IMR-90 (cell line): ENCODE measurements around the gene C5orf58. TPM values are rescaled to one million over a fixed set of nuclear protein-coding genes. Genes with fewer than 3 reads are reported as not detected.

Experiments used
- ATAC-seq: fragments of 200-7000 bp; cut with Tn5 transposase; 2 replicates; pipeline ENCODE4 v1.9.1; 2020; ENCODE audit warnings: low read depth, mild to moderate bottlenecking, moderate library complexity
- BruUV-seq: library from RNA; stranded (reverse); fragments of 400-500 nt; replicated peaks from 2 replicates; lab custom pipeline; 2021; lab: Mats Ljungman, UMichigan
- CTCF ChIA-PET: fragments of 300-600 bp; formaldehyde crosslinking; extraction: SDS; loops from one replicate; lab custom pipeline; 2021; ENCODE audit warnings: antibody characterized with exemption; lab: Yijun Ruan, JAX
- POLR2A ChIA-PET: fragments of 300-600 bp; sonication (Branson Sonifier 250); formaldehyde crosslinking; loops from one replicate; lab custom pipeline; 2022; ENCODE audit warnings: antibody characterized with exemption; ENCODE audit not compliant: unreplicated experiment; lab: Charles Lee
- DNase-seq: peaks from one replicate; pipeline ENCODE4 v3.0.0; 2013
- H2AFZ ChIP-seq: replicated peaks from 2 replicates; pipeline ENCODE3; 2013; ENCODE audit warnings: low read length, mild to moderate bottlenecking; ENCODE audit not compliant: poor library complexity
- H2AK5ac ChIP-seq: 2 replicates; pipeline ENCODE4 v1.6.1; 2013; ENCODE audit warnings: low read depth, low read length, inconsistent platforms
- H2AK9ac ChIP-seq: replicated peaks from 2 replicates; pipeline ENCODE3; 2013; ENCODE audit warnings: mild to moderate bottlenecking, low read depth, low read length, moderate library complexity; ENCODE audit not compliant: poor library complexity
- H2BK120ac ChIP-seq: 2 replicates; pipeline ENCODE4 v1.6.1; 2013; ENCODE audit warnings: low read depth, low read length, inconsistent platforms
- H2BK15ac ChIP-seq: 3 replicates; pipeline ENCODE4 v1.6.1; 2013; ENCODE audit warnings: low read depth, low read length, inconsistent platforms
- H2BK20ac ChIP-seq: 2 replicates; pipeline ENCODE4 v1.6.1; 2013; ENCODE audit warnings: low read depth, mild to moderate bottlenecking, inconsistent platforms, low read length, moderate library complexity
- H2BK5ac ChIP-seq: 2 replicates; pipeline ENCODE4 v1.6.1; 2013; ENCODE audit warnings: mild to moderate bottlenecking, low read depth, low read length, inconsistent platforms; ENCODE audit not compliant: poor library complexity, severe bottlenecking
- H3K14ac ChIP-seq: replicated peaks from 2 replicates; pipeline ENCODE4 v1.6.1; 2013; ENCODE audit warnings: low read depth, low read length, inconsistent platforms
- H3K18ac ChIP-seq: 2 replicates; pipeline ENCODE4 v1.6.1; 2013; ENCODE audit warnings: low read depth, low read length, control low read depth
- H3K23ac ChIP-seq: 2 replicates; pipeline ENCODE4 v1.6.1; 2013; ENCODE audit warnings: low read depth, low read length, inconsistent platforms
- H3K27ac ChIP-seq: 2 replicates; pipeline ENCODE4 v1.5.1; 2013; ENCODE audit warnings: mild to moderate bottlenecking, control low read depth, low read length; ENCODE audit not compliant: insufficient read depth
- H3K27me3 ChIP-seq: 2 replicates; pipeline ENCODE4 v1.6.1; 2013; ENCODE audit warnings: low read length; ENCODE audit not compliant: control insufficient read depth, insufficient read depth
- H3K36me3 ChIP-seq: 2 replicates; pipeline ENCODE4 v1.6.1; 2013; ENCODE audit warnings: low read length, mixed read lengths; ENCODE audit not compliant: control insufficient read depth, insufficient read depth
- H3K4ac ChIP-seq: 2 replicates; pipeline ENCODE4 v1.6.1; 2013; ENCODE audit warnings: low read depth, low read length, inconsistent platforms
- H3K4me1 ChIP-seq: 2 replicates; pipeline ENCODE4 v1.6.1; 2013; ENCODE audit warnings: low read length, mixed read lengths; ENCODE audit not compliant: control insufficient read depth, insufficient read depth
- H3K4me2 ChIP-seq: 2 replicates; pipeline ENCODE4 v1.6.1; 2013; ENCODE audit warnings: low read depth, mild to moderate bottlenecking, control low read depth, low read length, moderate library complexity
- H3K4me3 ChIP-seq: 2 replicates; pipeline ENCODE4 v1.5.1; 2013; ENCODE audit warnings: low read depth, mild to moderate bottlenecking, control low read depth, low read length, moderate library complexity; ENCODE audit not compliant: insufficient read depth
- H3K56ac ChIP-seq: 2 replicates; pipeline ENCODE4 v1.6.1; 2013; ENCODE audit warnings: low read length, inconsistent platforms; ENCODE audit not compliant: insufficient read depth; ENCODE audit errors: extremely low read depth
- H3K79me1 ChIP-seq, 2 experiments: 2 replicates each; pipeline ENCODE4 v1.6.1; 2013; ENCODE audit warnings: low read length in 2 of 2, inconsistent platforms in 1 of 2, low read depth in 1 of 2
- H3K9ac ChIP-seq: 2 replicates; pipeline ENCODE4 v1.6.1; 2013; ENCODE audit warnings: low read depth, low read length, control low read depth
- H3K9me1 ChIP-seq: 2 replicates; pipeline ENCODE4 v1.6.1; 2013; ENCODE audit warnings: low read length, inconsistent platforms; ENCODE audit not compliant: insufficient read depth
- H3K9me3 ChIP-seq: 2 replicates; pipeline ENCODE4 v1.6.1; 2013; ENCODE audit warnings: low read length; ENCODE audit not compliant: control insufficient read depth, insufficient read depth
- H4K20me1 ChIP-seq: 2 replicates; pipeline ENCODE4 v1.6.1; 2013; ENCODE audit warnings: low read length, inconsistent platforms; ENCODE audit not compliant: insufficient read depth
- H4K5ac ChIP-seq: 2 replicates; pipeline ENCODE4 v1.6.1; 2013; ENCODE audit warnings: mild to moderate bottlenecking, low read depth, low read length, control low read depth
- H4K8ac ChIP-seq, 2 experiments: 2 replicates each; pipeline ENCODE4 v1.6.1; 2013; ENCODE audit warnings: low read depth in 2 of 2, low read length in 2 of 2, control low read depth in 1 of 2, inconsistent platforms in 1 of 2
- H4K91ac ChIP-seq: 2 replicates; pipeline ENCODE4 v1.6.1; 2013; ENCODE audit warnings: low read depth, low read length, inconsistent platforms; ENCODE audit not compliant: insufficient read depth
- BHLHE40 ChIP-seq: fragments of 150-350 bp; IDR thresholded peaks from 2 replicates; pipeline ENCODE4 v1.6.1; 2016; ENCODE audit warnings: mild to moderate bottlenecking, low read depth, low read length
- CEBPB ChIP-seq: IDR thresholded peaks from 2 replicates; pipeline ENCODE4 v1.6.1; 2012; ENCODE audit warnings: low read depth, low read length, improper control_type of control experiment
- CTCF ChIP-seq: conservative IDR thresholded peaks from 2 replicates; pipeline ENCODE4 v1.5.1; 2012; ENCODE audit warnings: mild to moderate bottlenecking, low read depth, low read length, improper control_type of control experiment
- FOS ChIP-seq: fragments of 150-350 bp; IDR thresholded peaks from 2 replicates; pipeline ENCODE4 v1.6.1; 2016; ENCODE audit warnings: low read depth, low read length
- MAFK ChIP-seq: IDR thresholded peaks from 2 replicates; pipeline ENCODE4 v1.6.1; 2012; ENCODE audit warnings: low read depth, low read length, improper control_type of control experiment
- MAZ ChIP-seq: IDR thresholded peaks from 2 replicates; pipeline ENCODE4 v1.6.1; 2012; ENCODE audit warnings: low read depth, mild to moderate bottlenecking, low read length, improper control_type of control experiment, moderate library complexity, borderline replicate concordance
- MXI1 ChIP-seq: IDR thresholded peaks from 2 replicates; pipeline ENCODE4 v1.6.1; 2012; ENCODE audit warnings: low read depth, mild to moderate bottlenecking, low read length, moderate library complexity, borderline replicate concordance
- NFE2L2 ChIP-seq: fragments of 150-350 bp; IDR thresholded peaks from 2 replicates; pipeline ENCODE4 v1.6.1; 2016; ENCODE audit warnings: low read depth, mild to moderate bottlenecking, low read length
- POLR2A ChIP-seq: IDR thresholded peaks from 2 replicates; pipeline ENCODE4 v1.6.1; 2012; ENCODE audit warnings: mild to moderate bottlenecking, low read depth, low read length
- RAD21 ChIP-seq: IDR thresholded peaks from 2 replicates; pipeline ENCODE4 v1.6.1; 2012; ENCODE audit warnings: low read length, improper control_type of control experiment
- RCOR1 ChIP-seq: IDR thresholded peaks from 2 replicates; pipeline ENCODE4 v1.6.1; 2012; ENCODE audit warnings: mild to moderate bottlenecking, low read length, improper control_type of control experiment; ENCODE audit not compliant: insufficient replicate concordance
- RFX5 ChIP-seq: IDR thresholded peaks from 2 replicates; pipeline ENCODE4 v1.8.0; 2012; ENCODE audit warnings: low read depth, mild to moderate bottlenecking, low read length, moderate library complexity
- WGBS, 2 experiments: methylation state at CpG; one replicate each; pipeline versions ENCODE4 v1.1.5 to v1.1.7; 2013; ENCODE audit warnings: missing lambda C conversion rate in 2 of 2; ENCODE audit not compliant: insufficient read length in 1 of 2; ENCODE audit errors: extremely low coverage in 2 of 2; 5-methylcytosine and 5-hydroxymethylcytosine counted together
- dilution Hi-C: fragments of 300-500 bp; cut with HindIII; formaldehyde crosslinking; loops from one replicate; pipeline ENCODE4 v1.14.3; 2018; ENCODE audit warnings: low sequenced_read_pairs; ENCODE audit not compliant: unreplicated experiment
- in situ Hi-C: fragments of 300-500 bp; cut with MboI; formaldehyde crosslinking; loops from 3 replicates; pipeline ENCODE4 v1.14.3; 2019; ENCODE audit warnings: low sequenced_read_pairs, inconsistent platforms, mixed read lengths
- intact Hi-C: fragments of 100-400 bp; cut with micrococcal nuclease; formaldehyde crosslinking; loops from 2 replicates; pipeline ENCODE4 v1.10.0; 2022
- polyA plus RNA-seq, 3 experiments: library from polyadenylated mRNA; depleted of rRNA; stranded (reverse); fragments of >200 nt; gene quantifications; 2 replicates each; pipeline ENCODE4 v1.2.3, GENCODE V29; 2012; ENCODE audit warnings: low replicate concordance in 1 of 3
- total RNA-seq: library from RNA; depleted of rRNA; stranded (reverse); fragments of >200 nt; gene quantifications from 2 replicates; pipeline ENCODE4 v1.2.3, GENCODE V29; 2012
- TF ChIP-seq, protein P1 (sequence below): fragments of 150-350 bp; IDR thresholded peaks from 2 replicates; pipeline ENCODE4 v1.6.1; 2017; ENCODE audit warnings: mild to moderate bottlenecking, antibody characterized with exemption, low read length, low read depth

Gene C5orf58
- total and polyA plus RNA-seq, 2 of the 4 experiments (the other 2 are of a cell fraction), result not detected

DNA sequence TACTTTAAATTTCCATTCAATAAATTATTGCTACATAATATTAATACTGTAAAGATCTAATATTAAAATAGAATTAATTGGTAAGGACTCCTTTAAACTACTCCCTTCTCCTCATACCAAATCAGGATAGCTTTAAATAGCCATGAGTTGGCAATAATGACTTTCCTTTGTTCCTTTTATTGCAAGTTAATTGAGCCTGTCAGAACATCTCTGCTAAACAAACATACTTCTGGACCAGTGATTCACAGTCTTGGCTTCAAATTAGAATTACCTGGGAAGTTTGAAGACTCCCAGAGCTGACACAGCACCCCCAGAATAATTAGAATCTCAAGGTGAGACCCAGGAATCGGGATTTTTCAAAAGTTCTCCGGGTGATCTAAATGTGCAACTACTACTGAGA is 18.7 kb downstream of the C5orf58 start:
- H3K27me3 ChIP-seq, result no peaks in the 10 kb centered on the region
- no TSS peak for BruUV-seq
- dilution Hi-C loops, result no loop called here

More for the DNA sequence above, 18.7 kb downstream of the C5orf58 start:
- in situ Hi-C loops, result no loop called here
- Histone ChIP-seq H3K4me1 (no peaks in the 10 kb centered on the region), H3K14ac (no peak overlapping the region), H2BK120ac (no peak overlapping the region), H2AK5ac (no peak overlapping the region), H4K91ac (no peak overlapping the region), H2BK5ac (no peak overlapping the region), H2AK9ac (no peak overlapping the region), H3K23ac (no peak overlapping the region), H3K56ac (no peak overlapping the region), H3K27ac (no peak overlapping the region), H3K4me2 (no peak overlapping the region), H3K18ac (no peak overlapping the region), H3K36me3 (no peaks in the 10 kb centered on the region), H3K9ac (no peak overlapping the region), H4K5ac (no peak overlapping the region), H3K79me1 (no peaks in the 10 kb centered on the region), H2BK20ac (no peak overlapping the region), H3K9me1 (no peaks in the 10 kb centered on the region), H3K4me3 (no peak overlapping the region), H3K4ac (no peak overlapping the region), H3K9me3 (no peaks in the 10 kb centered on the region), H4K20me1 (no peaks in the 10 kb centered on the region), H2BK15ac (no peak overlapping the region), H2AFZ (no peak overlapping the region), H4K8ac (no peak overlapping the region)
- CTCF ChIA-PET, result no interaction called here
- WGBS, 2 experiments, result no CpG with 5 or more reads among the region's 2 CpGs
- ATAC-seq (no peak), DNase-seq (no peak)
- POLR2A ChIA-PET, result no interaction called here
- intact Hi-C loops, result no loop called here
- TF ChIP-seq NFE2L2 (no peak), BHLHE40 (no peak), MAZ (no peak), RAD21 (no peak), RCOR1 (no peak), FOS (no peak), POLR2A (no peak), MAFK (no peak), CEBPB (no peak), MXI1 (no peak), RFX5 (no peak), CTCF (no peak)
- TF ChIP-seq, protein P1, sequence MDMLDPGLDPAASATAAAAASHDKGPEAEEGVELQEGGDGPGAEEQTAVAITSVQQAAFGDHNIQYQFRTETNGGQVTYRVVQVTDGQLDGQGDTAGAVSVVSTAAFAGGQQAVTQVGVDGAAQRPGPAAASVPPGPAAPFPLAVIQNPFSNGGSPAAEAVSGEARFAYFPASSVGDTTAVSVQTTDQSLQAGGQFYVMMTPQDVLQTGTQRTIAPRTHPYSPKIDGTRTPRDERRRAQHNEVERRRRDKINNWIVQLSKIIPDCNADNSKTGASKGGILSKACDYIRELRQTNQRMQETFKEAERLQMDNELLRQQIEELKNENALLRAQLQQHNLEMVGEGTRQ, result no peak
